ENCODE data around the gene ATP9B.

The ATP9B gene

DNA sequence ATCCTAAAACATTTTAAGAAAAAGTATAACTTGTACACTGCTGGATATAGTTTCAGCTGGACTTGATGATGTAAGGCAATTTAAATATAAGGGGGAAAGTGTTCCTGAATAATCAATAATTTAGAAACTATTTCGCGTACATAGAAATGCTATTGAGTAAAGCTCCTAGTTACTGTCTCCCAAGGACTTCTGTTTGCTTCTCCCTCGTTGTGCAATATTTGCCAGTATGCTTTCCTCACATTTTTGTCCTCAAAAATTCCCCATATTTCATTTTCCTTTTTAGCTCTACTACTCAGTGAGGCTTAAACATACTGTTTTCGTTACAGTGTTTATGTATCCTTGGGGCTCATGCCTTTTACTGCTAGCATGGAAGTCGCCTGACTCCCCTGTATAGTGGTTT, 36.9 kb downstream of the ATP9B start:
- Histone ChIP-seq H3K9me3 (ENCODE audit: control insufficient read depth, insufficient read depth, low read depth, low read length) (no peaks in the 10 kb centered on the region), H3K4me1 (ENCODE audit: control insufficient read depth, insufficient read depth, low read length) (no peaks in the 10 kb centered on the region; the same call in 1 of the 2 replicates), H3K27ac (ENCODE audit: extremely low read depth, low read depth, low read length) (no peak overlapping the region), H3K36me3 (ENCODE audit: control insufficient read depth in 2 of 2, insufficient read depth in 1 of 2, low read length in 2 of 2) (no peaks in the 10 kb centered on the region; a peak in 2 of 3 replicates), H3K4me3 (ENCODE audit: low read depth, low read length) (no peak overlapping the region)
- ChIA-PET CTCF (interaction anchor here (0.6 kb wide), 2 partner anchors 119 to 146 kb away, joined by 3 to 5 read pairs; no protein-coding TSS in a partner anchor), POLR2A (no interaction called here)
- TF ChIP-seq ZNF2 (tag by site-specific recombination; IDR thresholded peaks at IDR 0.05) (no peak), ZNF335 (tag by site-specific recombination; conservative IDR thresholded peaks at IDR 0.05) (no peak), ZNF558 (tag by site-specific recombination; IDR thresholded peaks at IDR 0.05) (no peak), GLIS1 (tag by site-specific recombination; IDR thresholded peaks at IDR 0.05) (no peak), ZNF548 (tag by site-specific recombination; IDR thresholded peaks at IDR 0.05) (no peak), SP7 (tag by site-specific recombination; IDR thresholded peaks at IDR 0.05) (no peak), ZNF24 (tag by site-specific recombination; IDR thresholded peaks at IDR 0.05) (no peak), ZNF404 (tag by site-specific recombination; IDR thresholded peaks at IDR 0.05) (no peak), ZBTB48 (tag by site-specific recombination; IDR thresholded peaks at IDR 0.05) (no peak), SCRT1 (tag by site-specific recombination; IDR thresholded peaks at IDR 0.05; ENCODE audit: borderline replicate concordance) (no peak)
- TF ChIP-seq, protein P1, sequence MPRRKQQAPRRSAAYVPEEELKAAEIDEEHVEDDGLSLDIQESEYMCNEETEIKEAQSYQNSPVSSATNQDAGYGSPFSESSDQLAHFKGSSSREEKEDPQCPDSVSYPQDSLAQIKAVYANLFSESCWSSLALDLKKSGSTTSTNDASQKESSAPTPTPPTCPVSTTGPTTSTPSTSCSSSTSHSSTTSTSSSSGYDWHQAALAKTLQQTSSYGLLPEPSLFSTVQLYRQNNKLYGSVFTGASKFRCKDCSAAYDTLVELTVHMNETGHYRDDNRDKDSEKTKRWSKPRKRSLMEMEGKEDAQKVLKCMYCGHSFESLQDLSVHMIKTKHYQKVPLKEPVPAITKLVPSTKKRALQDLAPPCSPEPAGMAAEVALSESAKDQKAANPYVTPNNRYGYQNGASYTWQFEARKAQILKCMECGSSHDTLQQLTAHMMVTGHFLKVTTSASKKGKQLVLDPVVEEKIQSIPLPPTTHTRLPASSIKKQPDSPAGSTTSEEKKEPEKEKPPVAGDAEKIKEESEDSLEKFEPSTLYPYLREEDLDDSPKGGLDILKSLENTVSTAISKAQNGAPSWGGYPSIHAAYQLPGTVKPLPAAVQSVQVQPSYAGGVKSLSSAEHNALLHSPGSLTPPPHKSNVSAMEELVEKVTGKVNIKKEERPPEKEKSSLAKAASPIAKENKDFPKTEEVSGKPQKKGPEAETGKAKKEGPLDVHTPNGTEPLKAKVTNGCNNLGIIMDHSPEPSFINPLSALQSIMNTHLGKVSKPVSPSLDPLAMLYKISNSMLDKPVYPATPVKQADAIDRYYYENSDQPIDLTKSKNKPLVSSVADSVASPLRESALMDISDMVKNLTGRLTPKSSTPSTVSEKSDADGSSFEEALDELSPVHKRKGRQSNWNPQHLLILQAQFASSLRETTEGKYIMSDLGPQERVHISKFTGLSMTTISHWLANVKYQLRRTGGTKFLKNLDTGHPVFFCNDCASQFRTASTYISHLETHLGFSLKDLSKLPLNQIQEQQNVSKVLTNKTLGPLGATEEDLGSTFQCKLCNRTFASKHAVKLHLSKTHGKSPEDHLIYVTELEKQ (tag by site-specific recombination; IDR thresholded peaks at IDR 0.05; ENCODE audit: borderline replicate concordance), result no peak
- TF ChIP-seq, protein P2, sequence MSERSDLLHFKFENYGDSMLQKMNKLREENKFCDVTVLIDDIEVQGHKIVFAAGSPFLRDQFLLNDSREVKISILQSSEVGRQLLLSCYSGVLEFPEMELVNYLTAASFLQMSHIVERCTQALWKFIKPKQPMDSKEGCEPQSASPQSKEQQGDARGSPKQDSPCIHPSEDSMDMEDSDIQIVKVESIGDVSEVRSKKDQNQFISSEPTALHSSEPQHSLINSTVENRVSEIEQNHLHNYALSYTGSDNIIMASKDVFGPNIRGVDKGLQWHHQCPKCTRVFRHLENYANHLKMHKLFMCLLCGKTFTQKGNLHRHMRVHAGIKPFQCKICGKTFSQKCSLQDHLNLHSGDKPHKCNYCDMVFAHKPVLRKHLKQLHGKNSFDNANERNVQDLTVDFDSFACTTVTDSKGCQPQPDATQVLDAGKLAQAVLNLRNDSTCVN (tag by site-specific recombination; optimal IDR thresholded peaks at IDR 0.05), result no peak
- TF ChIP-seq, protein P3, sequence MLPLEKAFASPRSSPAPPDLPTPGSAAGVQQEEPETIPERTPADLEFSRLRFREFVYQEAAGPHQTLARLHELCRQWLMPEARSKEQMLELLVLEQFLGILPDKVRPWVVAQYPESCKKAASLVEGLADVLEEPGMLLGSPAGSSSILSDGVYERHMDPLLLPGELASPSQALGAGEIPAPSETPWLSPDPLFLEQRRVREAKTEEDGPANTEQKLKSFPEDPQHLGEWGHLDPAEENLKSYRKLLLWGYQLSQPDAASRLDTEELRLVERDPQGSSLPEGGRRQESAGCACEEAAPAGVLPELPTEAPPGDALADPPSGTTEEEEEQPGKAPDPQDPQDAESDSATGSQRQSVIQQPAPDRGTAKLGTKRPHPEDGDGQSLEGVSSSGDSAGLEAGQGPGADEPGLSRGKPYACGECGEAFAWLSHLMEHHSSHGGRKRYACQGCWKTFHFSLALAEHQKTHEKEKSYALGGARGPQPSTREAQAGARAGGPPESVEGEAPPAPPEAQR (tag by site-specific recombination; IDR thresholded peaks at IDR 0.05), result no peak
- TF ChIP-seq, protein P4, sequence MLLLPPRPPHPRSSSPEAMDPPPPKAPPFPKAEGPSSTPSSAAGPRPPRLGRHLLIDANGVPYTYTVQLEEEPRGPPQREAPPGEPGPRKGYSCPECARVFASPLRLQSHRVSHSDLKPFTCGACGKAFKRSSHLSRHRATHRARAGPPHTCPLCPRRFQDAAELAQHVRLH (tag by site-specific recombination; IDR thresholded peaks at IDR 0.05), result no peak

DNA sequence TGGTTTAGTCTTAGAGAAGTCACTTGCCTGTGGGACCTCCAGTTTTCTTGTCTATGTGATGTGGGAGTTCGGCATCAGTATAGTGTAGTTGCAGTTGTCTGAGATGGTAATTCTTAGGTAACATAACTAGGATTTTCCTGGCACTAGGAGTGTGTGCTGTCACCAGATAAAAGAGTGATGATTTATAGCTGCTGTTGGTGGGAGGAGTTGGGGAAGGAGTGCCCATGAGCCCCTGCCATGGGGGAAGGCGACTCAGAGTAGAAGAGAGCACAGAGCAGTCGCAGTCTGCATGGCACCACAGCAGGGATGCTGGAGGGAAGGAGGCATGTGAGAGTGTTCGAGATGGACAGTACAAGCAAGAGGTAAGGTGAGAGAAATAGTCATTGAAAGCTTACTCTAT, 38.7 kb downstream of the ATP9B start:
- CTCF ChIA-PET, result interaction anchor here (1.1 kb wide), 1 partner anchor 122 kb away, joined by 3 read pairs; no protein-coding TSS in a partner anchor
- TF ChIP-seq ZNF776 (tag by site-specific recombination; IDR thresholded peaks at IDR 0.05; ENCODE audit: borderline replicate concordance) (no peak), PRDM1 (tag by site-specific recombination; IDR thresholded peaks at IDR 0.05) (no peak), ZNF549 (tag by site-specific recombination; IDR thresholded peaks at IDR 0.05) (no peak), ZNF341 (tag by site-specific recombination; IDR thresholded peaks at IDR 0.05; ENCODE audit: low read depth) (no peak), BCL11A (tag by site-specific recombination; IDR thresholded peaks at IDR 0.05; ENCODE audit: low read depth) (no peak), ZNF521 (tag by site-specific recombination; IDR thresholded peaks at IDR 0.05) (no peak), IKZF3 (tag by site-specific recombination; IDR thresholded peaks at IDR 0.05) (no peak)
- TF ChIP-seq, protein P5, sequence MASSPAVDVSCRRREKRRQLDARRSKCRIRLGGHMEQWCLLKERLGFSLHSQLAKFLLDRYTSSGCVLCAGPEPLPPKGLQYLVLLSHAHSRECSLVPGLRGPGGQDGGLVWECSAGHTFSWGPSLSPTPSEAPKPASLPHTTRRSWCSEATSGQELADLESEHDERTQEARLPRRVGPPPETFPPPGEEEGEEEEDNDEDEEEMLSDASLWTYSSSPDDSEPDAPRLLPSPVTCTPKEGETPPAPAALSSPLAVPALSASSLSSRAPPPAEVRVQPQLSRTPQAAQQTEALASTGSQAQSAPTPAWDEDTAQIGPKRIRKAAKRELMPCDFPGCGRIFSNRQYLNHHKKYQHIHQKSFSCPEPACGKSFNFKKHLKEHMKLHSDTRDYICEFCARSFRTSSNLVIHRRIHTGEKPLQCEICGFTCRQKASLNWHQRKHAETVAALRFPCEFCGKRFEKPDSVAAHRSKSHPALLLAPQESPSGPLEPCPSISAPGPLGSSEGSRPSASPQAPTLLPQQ (tag by site-specific recombination; IDR thresholded peaks at IDR 0.05), result no peak
- TF ChIP-seq, protein P6, sequence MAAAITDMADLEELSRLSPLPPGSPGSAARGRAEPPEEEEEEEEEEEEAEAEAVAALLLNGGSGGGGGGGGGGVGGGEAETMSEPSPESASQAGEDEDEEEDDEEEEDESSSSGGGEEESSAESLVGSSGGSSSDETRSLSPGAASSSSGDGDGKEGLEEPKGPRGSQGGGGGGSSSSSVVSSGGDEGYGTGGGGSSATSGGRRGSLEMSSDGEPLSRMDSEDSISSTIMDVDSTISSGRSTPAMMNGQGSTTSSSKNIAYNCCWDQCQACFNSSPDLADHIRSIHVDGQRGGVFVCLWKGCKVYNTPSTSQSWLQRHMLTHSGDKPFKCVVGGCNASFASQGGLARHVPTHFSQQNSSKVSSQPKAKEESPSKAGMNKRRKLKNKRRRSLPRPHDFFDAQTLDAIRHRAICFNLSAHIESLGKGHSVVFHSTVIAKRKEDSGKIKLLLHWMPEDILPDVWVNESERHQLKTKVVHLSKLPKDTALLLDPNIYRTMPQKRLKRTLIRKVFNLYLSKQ (tag by site-specific recombination; IDR thresholded peaks at IDR 0.05; ENCODE audit: borderline replicate concordance), result no peak
- TF ChIP-seq, protein P7, sequence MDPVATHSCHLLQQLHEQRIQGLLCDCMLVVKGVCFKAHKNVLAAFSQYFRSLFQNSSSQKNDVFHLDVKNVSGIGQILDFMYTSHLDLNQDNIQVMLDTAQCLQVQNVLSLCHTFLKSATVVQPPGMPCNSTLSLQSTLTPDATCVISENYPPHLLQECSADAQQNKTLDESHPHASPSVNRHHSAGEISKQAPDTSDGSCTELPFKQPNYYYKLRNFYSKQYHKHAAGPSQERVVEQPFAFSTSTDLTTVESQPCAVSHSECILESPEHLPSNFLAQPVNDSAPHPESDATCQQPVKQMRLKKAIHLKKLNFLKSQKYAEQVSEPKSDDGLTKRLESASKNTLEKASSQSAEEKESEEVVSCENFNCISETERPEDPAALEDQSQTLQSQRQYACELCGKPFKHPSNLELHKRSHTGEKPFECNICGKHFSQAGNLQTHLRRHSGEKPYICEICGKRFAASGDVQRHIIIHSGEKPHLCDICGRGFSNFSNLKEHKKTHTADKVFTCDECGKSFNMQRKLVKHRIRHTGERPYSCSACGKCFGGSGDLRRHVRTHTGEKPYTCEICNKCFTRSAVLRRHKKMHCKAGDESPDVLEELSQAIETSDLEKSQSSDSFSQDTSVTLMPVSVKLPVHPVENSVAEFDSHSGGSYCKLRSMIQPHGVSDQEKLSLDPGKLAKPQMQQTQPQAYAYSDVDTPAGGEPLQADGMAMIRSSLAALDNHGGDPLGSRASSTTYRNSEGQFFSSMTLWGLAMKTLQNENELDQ (tag by site-specific recombination; IDR thresholded peaks at IDR 0.05; ENCODE audit: low read depth), result no peak

More for the DNA sequence above, 38.7 kb downstream of the ATP9B start:
- Histone ChIP-seq H3K9me3 (ENCODE audit: control insufficient read depth, insufficient read depth, low read depth, low read length) (no peaks in the 10 kb centered on the region), H3K4me3 (ENCODE audit: low read depth, low read length) (no peak overlapping the region), H3K27ac (ENCODE audit: extremely low read depth, low read depth, low read length) (no peak overlapping the region), H3K4me1 (ENCODE audit: control insufficient read depth, insufficient read depth, low read length) (no peaks in the 10 kb centered on the region; the same call in 1 of the 2 replicates), H3K36me3 (ENCODE audit: control insufficient read depth in 2 of 2, insufficient read depth in 1 of 2, low read length in 2 of 2) (no peaks in the 10 kb centered on the region; a peak in 1 of 3 replicates)
- POLR2A ChIA-PET, result no interaction called here

Data from HEK293 (cell line).